DMS153 treated with DMSO at 0.1 percent for 48 hours (cell line): ENCODE results near the gene DCHS2.

Experiments
- DNase-seq: peaks from one replicate; lab custom pipeline; 2025; ENCODE audit not compliant: unreplicated experiment; lab: John Stamatoyannopoulos, UW

DCHS2 gene, protein sequence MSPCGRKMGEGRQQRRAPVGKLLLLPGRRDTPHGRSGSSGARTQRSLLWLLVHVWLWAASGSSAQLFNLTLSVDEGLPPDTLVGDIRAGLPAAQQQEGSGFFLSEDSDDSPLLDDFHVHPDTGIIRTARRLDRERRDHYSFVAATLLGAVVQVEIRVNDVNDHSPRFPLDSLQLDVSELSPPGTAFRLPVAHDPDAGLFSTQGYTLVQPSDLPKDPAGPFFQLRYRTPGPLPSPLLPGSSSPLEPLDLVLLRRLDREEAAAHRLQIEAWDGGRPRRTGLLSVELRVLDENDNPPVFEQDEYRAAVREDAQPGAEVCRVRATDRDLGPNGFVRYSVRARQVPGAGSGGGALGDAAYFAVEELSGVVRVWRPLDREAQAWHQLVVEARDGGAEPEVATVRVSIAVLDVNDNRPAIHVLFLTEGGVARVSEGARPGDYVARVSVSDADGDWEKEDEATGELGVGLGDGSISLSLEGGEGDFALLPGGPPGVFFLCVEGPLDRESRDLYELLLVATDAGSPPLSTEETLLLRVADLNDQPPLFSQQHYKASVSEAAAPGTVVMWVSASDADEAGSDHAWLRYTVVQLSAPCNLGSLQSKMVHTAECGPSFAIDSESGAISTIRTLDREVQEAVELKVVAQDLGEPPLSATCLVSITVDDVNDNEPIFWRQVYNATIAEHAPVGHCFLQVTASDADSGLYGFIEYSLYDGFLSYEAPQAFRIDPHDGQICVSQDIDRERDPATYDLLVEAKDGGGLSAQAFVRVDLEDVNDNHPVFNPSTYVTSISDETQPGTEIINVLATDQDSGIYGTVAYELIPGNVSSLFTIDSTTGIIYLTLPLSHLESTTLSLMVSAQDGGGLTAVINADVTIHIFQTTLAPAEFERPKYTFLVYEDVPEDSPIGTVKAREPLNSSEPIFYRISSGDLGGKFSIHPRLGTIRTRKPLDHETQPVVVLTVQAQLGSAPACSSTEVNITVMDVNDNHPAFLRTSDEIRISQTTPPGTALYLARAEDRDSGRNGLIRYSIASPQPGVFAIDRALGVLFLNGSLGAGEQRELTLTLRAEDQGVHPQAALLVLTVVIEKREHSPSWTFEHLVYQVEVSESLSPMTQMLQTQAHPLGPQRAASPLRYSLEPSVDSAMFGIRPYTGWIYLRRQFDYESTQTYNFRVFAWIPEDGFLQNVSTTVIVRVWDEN (N-terminal part only)

DNA sequence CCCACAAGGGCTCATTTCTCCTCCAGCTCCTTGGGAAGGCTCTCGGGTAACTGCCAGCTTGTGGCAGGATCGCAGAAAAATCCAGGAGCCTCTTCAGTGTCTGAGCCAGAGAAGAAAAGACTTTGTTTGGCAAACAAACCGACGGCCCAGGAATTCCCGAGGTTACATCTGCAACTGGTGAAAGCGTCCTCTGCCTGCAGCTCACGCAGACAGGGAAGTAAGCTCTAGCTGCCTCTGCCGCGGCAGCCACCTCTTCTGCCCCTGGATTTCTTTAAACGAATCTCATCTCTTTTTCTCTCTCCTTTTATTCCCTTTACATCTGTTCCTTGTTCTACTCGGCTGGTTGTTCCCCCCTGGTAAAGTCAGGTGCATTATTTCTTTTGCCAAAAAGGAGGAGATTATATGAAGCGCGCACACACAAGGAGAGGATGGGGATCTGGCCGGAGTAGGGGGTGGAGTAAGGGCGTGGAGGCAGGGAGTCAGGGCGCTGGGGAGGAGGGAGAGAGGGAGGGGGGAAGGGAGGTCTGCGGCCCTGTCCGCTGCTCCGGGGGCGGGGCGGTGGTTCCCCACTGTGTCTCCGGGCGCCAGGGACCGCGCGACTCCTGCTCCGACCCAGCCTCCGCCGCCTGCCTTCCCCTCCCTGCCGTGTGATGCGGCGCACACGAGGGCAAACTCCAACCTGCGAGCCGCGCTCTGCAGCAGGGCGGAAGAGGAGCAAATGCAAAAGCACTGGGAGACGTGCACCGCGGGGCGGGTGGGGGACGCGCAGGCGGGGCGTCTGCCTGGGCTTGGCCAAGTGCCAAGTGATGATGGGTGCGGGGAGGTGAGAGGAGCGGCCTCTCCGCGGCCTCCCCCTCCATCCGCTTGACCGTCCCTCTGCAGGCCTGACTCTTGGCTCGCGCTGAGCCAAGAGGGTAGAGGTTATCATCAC lies at the start of gene DCHS2:
DCHS2 (minus strand) TSS at position 459 of the 931 bp plus-strand sequence; CDS start at position 15, 444 bp downstream.
- DNase-seq, result peak; percentile 5

DNA sequence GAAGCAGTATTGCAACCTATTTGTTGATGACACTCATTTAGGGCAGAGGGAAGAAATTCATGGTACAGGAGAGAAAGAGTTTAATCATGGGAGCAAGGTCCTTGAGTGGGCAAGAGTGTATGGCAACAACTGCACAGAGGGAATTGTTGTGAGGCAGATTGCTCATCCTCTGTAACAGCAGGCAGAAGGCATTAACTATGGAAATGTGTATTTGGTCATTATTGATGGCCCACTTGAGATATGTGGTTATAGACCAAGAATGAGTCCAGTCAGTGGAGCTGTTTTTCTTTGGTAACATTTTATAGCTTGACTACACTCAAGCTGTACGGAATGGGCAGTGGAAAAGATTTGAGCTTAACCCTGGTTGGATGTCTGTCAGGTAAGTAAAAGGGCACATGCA lies 42.7 kb upstream of the DCHS2 start:
- DNase-seq, result no peak

DNA sequence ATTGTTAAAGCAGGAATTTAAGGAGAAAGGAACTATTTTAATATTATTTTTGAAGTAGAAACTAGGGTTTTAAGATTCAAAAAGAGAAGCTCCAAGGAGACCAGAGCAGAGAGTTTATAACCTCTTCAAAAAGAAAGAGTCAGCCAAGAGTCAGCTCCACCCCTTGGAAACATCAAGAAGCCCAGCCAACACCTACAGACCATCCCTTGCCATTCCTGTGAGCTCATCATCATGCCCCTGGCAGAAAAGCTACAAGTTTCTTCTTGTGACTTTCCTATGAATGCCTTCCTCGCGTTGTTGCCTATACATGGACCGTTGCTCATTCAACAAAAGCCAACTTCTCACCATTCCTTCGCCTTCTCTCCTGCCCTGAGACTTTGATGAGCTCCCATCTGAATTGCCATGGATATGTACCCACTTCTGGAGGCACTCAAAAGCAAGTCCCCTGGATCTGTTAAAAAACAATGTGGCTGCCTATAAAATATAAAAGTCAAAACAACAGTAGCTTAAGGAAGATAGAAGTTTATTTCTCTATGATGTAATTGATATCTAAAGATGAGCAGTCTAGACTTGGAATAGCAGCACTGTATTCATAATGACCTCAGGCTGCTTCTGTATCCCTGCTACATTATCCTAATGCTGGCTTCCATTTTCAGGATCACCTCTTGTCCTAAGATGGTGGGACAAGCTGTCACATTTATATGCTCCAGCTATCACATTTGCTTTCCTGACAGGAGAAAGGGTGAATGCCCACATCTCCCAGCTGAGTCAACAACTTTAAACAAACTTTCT lies 38.3 kb upstream of the DCHS2 start:
- no peak for DNase-seq

DNA sequence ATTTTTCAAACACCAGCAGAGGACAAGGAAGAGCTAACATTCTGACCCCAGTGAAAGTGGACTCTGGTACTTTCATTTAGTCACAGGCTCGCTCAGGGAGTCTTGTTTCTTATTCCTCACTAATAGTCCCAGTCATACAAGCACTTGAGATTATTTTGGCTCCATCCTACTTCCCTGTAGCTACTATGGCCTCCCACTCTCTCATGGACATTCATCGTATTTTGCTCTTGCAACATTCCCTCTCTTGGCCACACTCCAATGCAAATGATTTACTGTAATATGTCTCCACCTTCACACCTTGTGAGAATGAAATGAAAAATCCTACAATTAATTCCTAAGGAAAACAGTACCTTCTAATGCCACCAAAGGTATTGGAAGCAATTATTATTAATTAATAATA lies 37.3 kb upstream of the DCHS2 start:
- no peak for DNase-seq

DNA sequence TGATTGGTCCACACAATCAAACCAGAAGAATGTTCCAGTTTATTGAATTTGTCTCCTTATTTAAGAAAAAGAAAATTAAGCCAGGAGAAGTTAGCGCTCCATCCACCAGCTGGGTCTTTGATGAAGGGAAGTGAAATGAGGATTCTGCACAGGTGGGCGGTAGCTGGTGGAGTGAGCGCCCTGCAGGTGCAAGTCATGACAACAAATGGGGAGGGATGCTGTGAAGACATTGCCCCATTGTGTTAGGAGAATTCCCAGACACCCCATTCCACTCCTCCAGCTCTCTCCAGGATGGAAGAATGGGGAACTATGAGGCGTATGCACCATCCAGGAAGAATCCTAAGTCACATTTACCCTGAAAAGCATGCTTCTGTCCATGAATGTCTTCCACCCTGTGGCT lies 35.7 kb upstream of the DCHS2 start:
- DNase-seq, result no peak

DNA sequence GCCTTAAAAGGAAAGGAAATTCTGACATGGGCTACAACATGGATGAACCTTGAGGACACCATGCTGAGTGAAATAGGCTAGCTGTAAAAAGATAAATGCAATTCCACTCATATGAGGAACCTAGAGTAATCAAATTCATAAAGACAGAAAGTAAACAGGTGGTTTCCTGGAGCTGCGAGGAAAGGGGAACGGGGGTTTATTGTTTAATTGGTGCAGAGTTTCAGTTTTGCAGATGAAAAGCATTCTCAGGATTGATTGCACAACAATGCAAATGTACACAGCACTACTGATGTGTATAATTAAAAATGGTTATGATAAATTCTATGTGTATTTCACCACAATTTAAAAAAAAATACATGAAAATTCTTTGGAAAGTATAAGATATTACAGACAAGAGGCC lies 34.6 kb upstream of the DCHS2 start:
- no peak for DNase-seq

DNA sequence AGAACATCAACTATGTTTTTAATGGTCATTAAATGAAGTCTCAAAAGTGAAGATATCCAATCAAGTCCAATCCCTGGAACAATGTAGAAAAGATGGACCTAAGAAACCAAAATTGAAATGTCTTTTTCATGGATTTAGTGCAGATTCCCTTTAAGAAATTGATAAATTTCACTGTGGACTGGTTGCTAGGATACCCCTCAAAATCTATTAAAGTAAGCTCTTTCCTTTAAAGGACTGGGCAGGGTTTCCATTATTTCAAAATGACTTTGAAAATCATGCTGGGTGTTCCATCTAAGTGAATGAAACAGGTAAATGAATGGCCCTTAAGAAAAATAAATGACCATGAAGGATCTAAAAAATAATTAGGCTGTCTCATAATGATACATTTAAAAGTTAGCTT lies 30.0 kb upstream of the DCHS2 start:
- no peak for DNase-seq

DNA sequence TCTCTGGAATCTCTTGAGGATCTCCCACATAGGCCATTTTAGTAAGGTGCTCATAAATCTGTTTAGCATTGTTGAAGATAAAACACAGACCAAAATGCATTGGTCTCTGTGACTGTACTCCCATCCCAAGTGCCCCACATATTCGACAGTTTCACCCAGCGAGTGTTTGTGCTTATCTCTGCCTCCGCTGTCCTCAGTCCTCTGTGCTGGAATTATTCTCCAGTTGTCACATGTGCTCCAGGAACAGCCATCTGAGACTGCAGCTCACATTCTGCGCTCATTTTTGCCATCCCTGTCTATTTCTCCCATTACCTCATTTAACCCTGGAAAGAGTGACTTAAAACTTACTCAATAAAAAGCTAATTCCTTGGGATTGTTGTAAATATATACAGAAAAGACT lies 27.6 kb upstream of the DCHS2 start:
- DNase-seq, result no peak

DNA sequence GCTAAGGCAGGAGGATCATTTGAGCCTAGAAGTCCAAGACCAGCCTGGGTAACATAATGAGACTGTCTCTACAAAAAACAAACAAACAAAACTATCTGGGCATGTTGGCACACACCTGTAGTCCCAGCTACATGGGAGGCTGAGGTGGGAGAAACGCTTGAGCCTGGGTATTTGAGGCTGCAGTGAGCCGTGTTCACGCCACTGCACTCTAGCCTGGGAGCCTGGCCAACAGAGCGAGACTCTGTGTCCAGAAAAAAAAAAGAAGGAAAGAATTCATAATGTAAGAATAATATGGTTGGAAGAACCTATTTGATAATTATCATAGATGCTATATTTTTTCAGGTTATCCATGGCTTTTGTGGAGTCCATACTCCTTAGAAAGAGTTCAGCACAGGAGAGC lies 26.0 kb upstream of the DCHS2 start:
- DNase-seq, result no peak

DNA sequence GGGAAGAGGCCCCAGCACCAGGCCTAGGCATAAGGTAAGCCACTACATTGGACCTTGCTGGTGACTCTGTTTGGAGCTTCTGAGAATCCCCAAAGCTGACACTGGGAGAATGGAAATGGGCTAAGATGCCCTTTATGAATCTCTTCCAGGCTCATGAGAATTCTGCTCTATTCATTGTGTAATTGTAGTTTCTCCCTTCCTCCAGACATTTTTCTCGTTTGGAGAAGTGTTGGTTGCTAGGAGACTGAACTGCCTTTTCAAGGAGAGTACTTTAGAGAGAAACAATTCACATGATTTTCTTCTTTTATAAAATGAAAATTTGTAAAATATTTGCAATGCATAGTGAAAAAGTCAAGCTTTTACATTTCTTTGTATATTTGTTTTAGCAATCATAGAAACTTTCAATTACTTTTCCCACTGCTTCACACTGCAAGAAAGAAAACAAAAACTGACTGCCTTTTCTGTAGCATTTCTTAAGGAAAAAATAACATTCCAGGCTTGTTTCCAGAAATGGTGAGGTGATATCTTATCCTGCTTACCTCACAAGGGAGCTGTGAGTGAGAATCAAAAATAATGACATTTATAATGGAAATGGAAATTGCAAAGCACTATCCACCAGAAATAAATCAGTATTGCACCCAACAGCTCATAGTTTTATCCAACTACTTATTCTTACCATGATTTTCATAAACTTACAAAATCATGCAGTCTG lies 24.9 kb upstream of the DCHS2 start:
- no peak for DNase-seq

DNA sequence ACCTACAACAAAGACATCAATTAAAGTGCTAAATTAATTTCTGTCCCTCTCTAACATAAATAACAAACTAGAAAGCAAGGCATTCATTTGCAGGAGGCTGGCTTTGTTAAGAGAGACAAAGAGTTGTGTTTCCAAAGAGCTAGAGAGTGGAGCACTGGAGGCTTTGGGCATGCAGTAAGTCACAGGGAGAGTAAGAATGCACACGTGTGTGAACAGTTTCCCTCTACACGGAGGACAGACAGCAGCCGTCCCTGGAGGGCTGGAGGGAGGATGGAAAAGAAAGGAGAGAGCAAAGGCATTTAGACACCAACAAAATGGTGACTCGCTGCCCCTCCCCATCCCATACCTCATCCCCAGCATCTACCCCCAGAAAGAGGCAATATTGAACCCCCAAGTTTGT lies 20.4 kb upstream of the DCHS2 start:
- no peak for DNase-seq

DNA sequence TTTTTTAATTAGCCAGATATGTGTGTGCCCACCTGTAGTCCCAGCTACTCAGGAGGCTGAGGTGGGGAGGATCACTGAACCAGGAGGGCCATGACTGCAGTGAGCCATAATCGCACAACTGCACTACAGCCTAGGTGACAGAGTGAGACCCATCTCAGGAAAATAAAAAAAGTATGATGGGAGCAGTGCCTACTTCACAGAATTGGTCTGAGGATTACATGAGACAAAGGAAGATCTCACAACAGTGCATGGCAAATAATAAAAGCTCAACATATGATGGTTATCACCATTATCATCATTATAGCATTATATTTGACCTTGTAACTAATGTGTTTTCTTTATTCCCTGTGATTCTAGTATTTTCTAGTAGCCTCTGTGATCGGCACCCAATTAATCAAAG lies 19.9 kb upstream of the DCHS2 start:
- DNase-seq, result no peak

DNA sequence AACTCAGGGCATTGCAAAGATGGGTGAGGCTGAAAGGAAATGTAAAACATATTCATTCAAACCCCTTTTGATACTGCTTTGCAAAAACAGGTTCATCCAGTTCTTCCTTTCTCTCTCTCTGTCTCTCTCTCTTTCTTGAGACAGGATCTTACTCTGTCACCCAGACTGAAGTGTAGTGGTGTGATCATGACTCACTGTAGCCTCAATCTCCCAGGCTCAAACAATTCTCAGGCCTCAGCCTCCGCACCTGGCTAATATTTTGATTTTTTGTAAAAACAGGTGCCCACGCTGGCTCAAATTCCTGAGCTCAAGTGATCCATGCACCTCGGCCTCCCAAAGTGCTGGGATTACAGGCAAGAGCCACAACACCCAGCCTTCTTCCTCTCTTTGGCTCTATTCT lies 15.6 kb upstream of the DCHS2 start:
- no peak for DNase-seq

DNA sequence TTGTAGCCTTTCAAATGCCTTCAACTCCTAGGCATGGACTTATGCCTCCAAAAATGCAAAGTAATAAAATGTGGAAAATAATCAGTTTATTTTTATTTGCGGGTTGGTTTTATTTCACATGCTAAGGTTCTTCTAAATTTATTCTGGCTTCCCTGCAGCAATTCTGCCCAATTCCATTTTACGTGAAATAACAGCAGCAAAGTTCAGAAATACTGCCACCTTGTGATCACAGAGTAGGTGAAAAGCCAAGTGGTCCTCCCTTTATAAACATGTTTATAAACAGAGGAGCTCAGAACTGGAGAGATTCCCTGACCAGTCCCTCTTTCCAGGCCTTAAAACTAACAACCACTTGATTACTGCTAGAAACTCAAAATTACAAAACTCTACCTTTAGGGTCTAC lies 14.7 kb upstream of the DCHS2 start:
- peak; percentile 1 for DNase-seq

DNA sequence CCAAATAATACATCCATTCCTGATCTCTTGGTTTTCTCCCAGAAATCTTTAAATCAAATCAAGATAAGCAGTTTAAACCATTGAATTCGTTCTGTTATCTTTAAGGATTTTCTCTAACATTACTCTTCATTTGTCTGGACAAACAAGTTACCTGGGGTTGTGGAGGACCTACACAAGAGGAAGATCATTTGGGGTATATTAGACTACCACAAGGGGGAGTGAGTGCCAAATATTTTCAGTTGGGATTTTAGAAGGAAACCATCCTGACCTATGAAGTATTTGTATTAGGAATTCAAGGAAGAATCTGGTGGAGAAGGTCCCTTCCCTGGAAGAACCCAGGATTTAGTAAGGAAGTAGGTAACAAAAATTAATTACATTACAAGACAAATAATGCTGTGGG lies 12.0 kb upstream of the DCHS2 start:
- DNase-seq, result no peak

DNA sequence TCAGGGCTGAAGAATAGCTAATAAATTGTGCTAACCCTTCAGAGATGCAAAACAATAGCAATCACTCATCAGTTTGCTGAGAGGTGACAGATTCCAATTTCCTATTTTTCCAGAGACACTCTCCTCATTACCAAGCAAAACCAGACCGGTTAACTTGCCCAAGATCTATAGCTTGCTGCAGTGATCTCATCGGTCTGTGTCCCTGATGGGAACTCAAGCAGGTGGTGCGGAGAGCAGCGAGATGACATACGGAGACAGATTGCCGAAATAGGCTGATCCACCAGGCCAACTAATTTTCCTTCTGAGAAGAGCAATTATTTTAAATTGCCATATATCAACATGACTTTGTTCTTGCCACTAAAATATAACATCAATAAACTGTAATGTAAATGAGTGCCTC lies 10.5 kb upstream of the DCHS2 start:
- DNase-seq, result no peak

DNA sequence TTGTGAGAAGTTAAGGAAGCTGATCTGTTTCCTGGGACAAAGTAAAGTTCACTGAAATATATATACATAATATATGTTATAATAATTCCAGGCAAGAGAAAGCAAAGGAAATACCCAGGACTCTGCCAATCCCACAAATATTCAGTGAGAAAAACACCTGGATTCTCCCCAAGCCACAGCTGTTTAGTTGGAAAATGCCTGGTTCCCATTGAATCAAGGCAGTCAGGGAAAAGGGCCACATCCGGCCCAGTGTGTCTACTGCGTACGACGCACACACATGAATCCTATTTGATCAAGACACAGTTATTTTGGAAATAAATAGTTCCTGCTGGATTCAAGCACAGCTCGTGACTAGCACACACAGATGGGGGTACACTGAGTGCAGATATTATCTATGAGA lies 6.3 kb upstream of the DCHS2 start:
- no peak for DNase-seq

DNA sequence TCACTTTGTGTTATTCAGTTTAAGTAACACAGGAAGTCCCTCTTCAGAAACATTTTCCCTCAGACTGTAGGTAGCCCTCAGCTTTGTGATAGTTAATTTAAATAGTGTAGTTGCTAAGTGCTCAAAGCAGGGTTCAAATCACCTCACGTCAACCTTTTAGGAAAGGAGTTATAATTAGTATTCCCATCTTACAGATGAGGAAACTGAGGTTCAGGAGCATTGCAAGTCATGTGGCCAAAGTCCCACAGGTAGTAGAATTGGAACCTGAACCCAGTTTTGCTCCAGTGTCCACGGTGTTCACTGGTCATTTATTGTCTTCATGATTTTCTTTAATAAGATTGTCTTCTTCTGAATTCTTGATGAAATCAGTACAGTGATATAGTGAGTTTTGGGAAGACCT lies 4.3 kb upstream of the DCHS2 start:
- no peak for DNase-seq

DNA sequence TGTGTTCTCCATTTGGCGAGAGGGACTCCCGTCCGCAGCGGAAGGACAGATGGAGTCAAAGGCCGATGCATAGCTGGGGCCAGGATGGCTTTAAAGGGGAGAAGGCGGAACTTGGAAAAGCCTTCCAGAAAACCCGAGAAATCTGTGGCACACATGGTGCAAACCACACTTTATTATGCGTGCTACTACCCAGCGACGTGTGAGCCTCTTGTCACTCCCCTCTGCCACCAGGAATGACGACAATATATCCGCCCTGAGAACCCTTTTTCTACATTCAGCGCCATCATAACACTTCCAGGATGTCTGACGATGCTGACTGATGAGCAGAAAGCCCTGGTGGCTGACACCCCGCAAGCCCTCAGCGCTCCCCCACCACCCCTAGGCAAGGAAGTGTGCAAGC lies 689 bp upstream of the DCHS2 start:
- DNase-seq, result no peak
